ENCODE results near the gene LZTS2.

GRCh38 chr10:101040851-101041250, 41.2 kb downstream of the LZTS2 start:
- TF ChIP-seq GATA3 (IDR thresholded peaks at IDR 0.05; ENCODE audit: low read depth, low read length) (no peak), GATA2 (IDR thresholded peaks at IDR 0.05; ENCODE audit: low read depth, low read length) (no peak)

Measured in SH-SY5Y (cell line).